Fibroblast of lung (primary cell): ENCODE measurements around the gene FKBP1A.

Experiments used
- CTCF ChIP-seq, 2 donors: IDR thresholded peaks in 1 of 2; conservative IDR thresholded peaks in 1 of 2; 1 replicate in 1 of 2; 2 replicates in 1 of 2; pipeline ENCODE4 v1.5.1; 2011 to 2012; ENCODE audit warnings: low read length in 2 of 2, control low read depth in 1 of 2, inconsistent platforms in 1 of 2, low read depth in 1 of 2, mild to moderate bottlenecking in 1 of 2
- EZH2 ChIP-seq: IDR thresholded peaks from 2 replicates; pipeline ENCODE4 v1.5.1; 2012; ENCODE audit warnings: low read length, control low read depth, mild to moderate bottlenecking; ENCODE audit errors: missing control alignments

- no peak for TF ChIP-seq CTCF (conservative IDR thresholded peaks at IDR 0.05 in 1 of 2, IDR thresholded peaks at IDR 0.05 in 1 of 2; ENCODE audit: low read depth in 1 of 2, low read length in 2 of 2)
- no peak for TF ChIP-seq EZH2
Measured at GRCh38 chr20:1423206-1423605, 30.4 kb upstream of the FKBP1A start.
